Ascending aorta (tissue), 1 donor: Measurements from ENCODE around the gene NMT2. TPM values are rescaled to one million over a fixed set of nuclear protein-coding genes. Genes with fewer than 3 reads are reported as not detected.

Experiments
- total RNA-seq: library from RNA; depleted of rRNA; stranded (reverse); fragments of >200 nt; gene quantifications from one replicate; pipeline ENCODE4 v1.1.0, GENCODE V29; 2016

The NMT2 gene
- total RNA-seq, 1 donor from 2014 or later, result 11.9 TPM

Other genes with a start within 250 kb of the NMT2 start
- gene DCLRE1C, start 214.6 kb downstream of the NMT2 start, total RNA-seq, result 8.6 TPM
- not detected for gene MEIG1, start 209.3 kb downstream of the NMT2 start, total RNA-seq
- gene OLAH, start 124.8 kb downstream of the NMT2 start, total RNA-seq, result 3.7 TPM
- gene ACBD7, start 79.9 kb downstream of the NMT2 start, total RNA-seq, result not detected
- not detected for gene RPP38, start 71.3 kb downstream of the NMT2 start, total RNA-seq
- 27.7 TPM for gene FAM171A1, start 202.6 kb upstream of the NMT2 start, total RNA-seq